ENCODE measurements around the gene FCAR. TPM values are rescaled to one million over a fixed set of nuclear protein-coding genes. Genes with fewer than 3 reads are reported as not detected.
"Not testable (repeated sequence)": the region's sequence is repeated elsewhere in the genome, so short reads cannot be mapped to it uniquely, and the experiment has no call there.

Gene FCAR
- total RNA-seq, 2 experiments from 2014 or later, result not detected

GRCh38 chr19:54888239-54888638 is 14.2 kb downstream of the FCAR start:
- ChIA-PET POLR2A (no interaction called here), CTCF (no interaction called here)
- Mint-ChIP-seq H3K27me3 (peaks cover 8% of the 10 kb centered on the region), H3K9me3 (no peaks in the 10 kb centered on the region), H3K4me1 (ENCODE audit: low read depth) (no peaks in the 10 kb centered on the region), H3K36me3 (ENCODE audit: low read depth) (no peaks in the 10 kb centered on the region), H3K27ac (no peak overlapping the region), H3K4me3 (no peak overlapping the region)
- TF ChIP-seq, protein P1, sequence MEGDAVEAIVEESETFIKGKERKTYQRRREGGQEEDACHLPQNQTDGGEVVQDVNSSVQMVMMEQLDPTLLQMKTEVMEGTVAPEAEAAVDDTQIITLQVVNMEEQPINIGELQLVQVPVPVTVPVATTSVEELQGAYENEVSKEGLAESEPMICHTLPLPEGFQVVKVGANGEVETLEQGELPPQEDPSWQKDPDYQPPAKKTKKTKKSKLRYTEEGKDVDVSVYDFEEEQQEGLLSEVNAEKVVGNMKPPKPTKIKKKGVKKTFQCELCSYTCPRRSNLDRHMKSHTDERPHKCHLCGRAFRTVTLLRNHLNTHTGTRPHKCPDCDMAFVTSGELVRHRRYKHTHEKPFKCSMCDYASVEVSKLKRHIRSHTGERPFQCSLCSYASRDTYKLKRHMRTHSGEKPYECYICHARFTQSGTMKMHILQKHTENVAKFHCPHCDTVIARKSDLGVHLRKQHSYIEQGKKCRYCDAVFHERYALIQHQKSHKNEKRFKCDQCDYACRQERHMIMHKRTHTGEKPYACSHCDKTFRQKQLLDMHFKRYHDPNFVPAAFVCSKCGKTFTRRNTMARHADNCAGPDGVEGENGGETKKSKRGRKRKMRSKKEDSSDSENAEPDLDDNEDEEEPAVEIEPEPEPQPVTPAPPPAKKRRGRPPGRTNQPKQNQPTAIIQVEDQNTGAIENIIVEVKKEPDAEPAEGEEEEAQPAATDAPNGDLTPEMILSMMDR (IDR thresholded peaks at IDR 0.05), result no peak
- ATAC-seq, result no peak
- intact Hi-C loops (cut with micrococcal nuclease), result no loop called here
- DNase-seq, result no peak

- CTCF ChIA-PET, result no interaction called here
- ATAC-seq (no peak), DNase-seq (no peak)
- Mint-ChIP-seq H3K27ac (no peak overlapping the region), H3K4me1 (ENCODE audit: low read depth) (no peaks in the 10 kb centered on the region), H3K27me3 (peaks cover 8% of the 10 kb centered on the region), H3K36me3 (ENCODE audit: low read depth) (no peaks in the 10 kb centered on the region), H3K9me3 (no peaks in the 10 kb centered on the region), H3K4me3 (no peak overlapping the region)
- POLR2A ChIA-PET, result no interaction called here
- intact Hi-C loops (cut with micrococcal nuclease), result no loop called here
- TF ChIP-seq, protein P1 (IDR thresholded peaks at IDR 0.05), result no peak
Observed at GRCh38 chr19:54889566-54889965, 15.5 kb downstream of the FCAR start.

GRCh38 chr19:54893406-54893805 is 19.4 kb downstream of the FCAR start:
- Mint-ChIP-seq H3K36me3 (ENCODE audit: low read depth) (no peaks in the 10 kb centered on the region), H3K4me1 (ENCODE audit: low read depth) (no peaks in the 10 kb centered on the region), H3K4me3 (no peak overlapping the region), H3K9me3 (no peaks in the 10 kb centered on the region), H3K27ac (no peak overlapping the region), H3K27me3 (peaks cover 8% of the 10 kb centered on the region)
- POLR2A ChIA-PET, result no interaction called here
- ATAC-seq (no peak), DNase-seq (no peak)
- CTCF ChIA-PET, result no interaction called here
- TF ChIP-seq, protein P1 (IDR thresholded peaks at IDR 0.05), result no peak
- intact Hi-C loops (cut with micrococcal nuclease), result no loop called here

DNA sequence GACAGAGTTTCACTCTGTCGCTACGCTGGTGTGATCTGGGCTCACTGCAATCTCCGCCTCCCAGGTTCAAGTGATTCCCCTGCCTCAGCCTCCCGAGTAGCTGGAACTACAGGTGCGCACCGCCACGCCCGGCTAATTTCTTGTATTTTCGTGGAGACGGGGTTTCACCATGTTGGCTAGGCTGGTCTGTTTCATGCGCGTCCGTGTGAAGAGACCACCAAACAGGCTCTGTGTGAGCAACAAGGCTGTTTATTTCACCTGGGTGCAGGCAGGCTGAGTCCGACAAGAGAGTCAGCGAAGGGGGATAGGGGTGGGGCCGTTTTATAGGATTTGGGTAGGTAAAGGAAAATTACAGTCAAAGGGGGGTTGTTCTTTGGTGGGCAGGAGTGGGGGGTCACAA is 20.1 kb downstream of the FCAR start:
- peaks cover 13% of the 10 kb centered on the region for H3K27me3 Mint-ChIP-seq
- H3K27ac Mint-ChIP-seq; DNase-seq; H3K4me3 Mint-ChIP-seq; POLR2A ChIA-PET; H3K36me3 Mint-ChIP-seq (ENCODE audit: low read depth); intact Hi-C loops (cut with micrococcal nuclease); CTCF ChIA-PET; ATAC-seq; H3K9me3 Mint-ChIP-seq; H3K4me1 Mint-ChIP-seq (ENCODE audit: low read depth): not testable (repeated sequence)

- no peak overlapping the region for H3K4me3 Mint-ChIP-seq
- H3K9me3 Mint-ChIP-seq, result no peaks in the 10 kb centered on the region
- intact Hi-C loops (cut with micrococcal nuclease), result no loop called here
- peaks cover 11% of the 10 kb centered on the region for H3K27me3 Mint-ChIP-seq
- H3K36me3 Mint-ChIP-seq (ENCODE audit: low read depth), result no peaks in the 10 kb centered on the region
- TF ChIP-seq, protein P1 (IDR thresholded peaks at IDR 0.05), result no peak
- ChIA-PET POLR2A (no interaction called here), CTCF (no interaction called here)
- DNase-seq (no peak), ATAC-seq (no peak)
- no peak overlapping the region for H3K27ac Mint-ChIP-seq
- H3K4me1 Mint-ChIP-seq (ENCODE audit: low read depth), result no peaks in the 10 kb centered on the region
Observed at GRCh38 chr19:54896036-54896435, 22.0 kb downstream of the FCAR start.

DNA sequence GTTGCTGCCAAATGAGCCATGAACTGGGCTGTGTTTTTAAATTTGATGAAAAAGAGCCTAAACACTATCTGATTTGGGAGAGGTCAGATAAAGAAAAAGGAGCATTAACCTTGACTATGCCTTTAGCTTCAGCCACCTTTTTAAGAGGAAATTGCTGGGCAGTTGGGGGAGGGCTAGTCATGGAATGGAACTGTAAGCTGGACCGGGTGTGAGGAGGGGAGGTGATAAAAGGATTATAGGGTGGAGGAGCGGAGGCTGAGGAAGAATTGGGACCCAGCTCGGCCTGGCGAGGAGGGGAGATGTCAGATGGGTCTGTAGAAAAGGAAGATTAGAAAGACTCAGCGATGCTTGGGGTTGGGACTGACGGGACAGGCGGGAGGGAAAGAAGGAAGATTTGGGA is 24.6 kb downstream of the FCAR start:
- DNase-seq; POLR2A ChIA-PET; H3K27ac Mint-ChIP-seq; H3K9me3 Mint-ChIP-seq; ATAC-seq; H3K4me1 Mint-ChIP-seq (ENCODE audit: low read depth); H3K36me3 Mint-ChIP-seq (ENCODE audit: low read depth); CTCF ChIA-PET; H3K4me3 Mint-ChIP-seq; H3K27me3 Mint-ChIP-seq; intact Hi-C loops (cut with micrococcal nuclease): not testable (repeated sequence)

DNA sequence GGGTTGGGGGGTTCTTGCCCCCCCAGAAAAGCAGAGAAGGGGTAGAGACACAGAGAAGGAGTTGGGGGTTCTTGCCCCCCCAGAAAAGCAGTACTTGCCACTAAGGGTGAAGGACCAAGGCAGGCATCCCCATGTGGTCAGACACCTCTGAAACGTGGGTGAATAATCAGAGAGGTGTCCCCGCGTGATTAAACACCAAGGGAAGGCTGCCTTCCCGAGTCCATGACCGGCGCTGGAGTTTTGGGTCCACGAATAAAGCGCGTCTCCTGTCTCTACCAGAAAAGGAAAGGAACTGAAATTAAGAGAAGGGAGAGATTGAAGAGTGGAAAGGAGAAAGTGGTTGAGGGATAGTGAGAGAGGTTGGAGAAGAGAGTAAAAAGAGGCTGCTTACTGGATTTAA is 25.6 kb downstream of the FCAR start:
- CTCF ChIA-PET; H3K27ac Mint-ChIP-seq; ATAC-seq; DNase-seq; intact Hi-C loops (cut with micrococcal nuclease); H3K4me1 Mint-ChIP-seq (ENCODE audit: low read depth); H3K27me3 Mint-ChIP-seq; H3K36me3 Mint-ChIP-seq (ENCODE audit: low read depth); POLR2A ChIA-PET; H3K9me3 Mint-ChIP-seq; H3K4me3 Mint-ChIP-seq: not testable (repeated sequence)

DNA sequence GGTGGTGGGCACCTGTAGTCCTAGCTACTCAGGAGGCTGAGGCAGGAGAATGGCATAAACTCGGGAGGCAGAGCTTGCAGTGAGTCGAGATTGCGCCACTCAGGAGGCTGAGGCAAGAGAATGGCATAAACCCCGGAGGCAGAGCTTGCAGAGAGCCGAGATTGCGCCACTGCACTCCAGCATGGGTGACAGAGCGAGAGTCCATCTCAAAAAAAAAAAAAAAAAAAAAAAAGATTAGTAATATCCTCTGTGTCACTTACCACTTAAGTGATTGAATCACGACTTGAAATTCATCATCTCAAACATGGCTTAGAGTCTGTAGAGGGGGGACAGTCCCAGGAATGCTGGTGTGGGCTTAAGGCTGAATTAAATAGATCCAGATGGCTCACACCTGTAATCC is 27.1 kb downstream of the FCAR start:
- CTCF ChIA-PET; H3K27ac Mint-ChIP-seq; H3K9me3 Mint-ChIP-seq; H3K4me3 Mint-ChIP-seq; H3K4me1 Mint-ChIP-seq (ENCODE audit: low read depth); ATAC-seq; DNase-seq; H3K36me3 Mint-ChIP-seq (ENCODE audit: low read depth); H3K27me3 Mint-ChIP-seq; intact Hi-C loops (cut with micrococcal nuclease): not testable (repeated sequence)
- POLR2A ChIA-PET, result interaction anchor here (0.6 kb wide), 1 partner anchor 236 kb away, joined by 3 read pairs; no protein-coding TSS in a partner anchor

Measured in activated CD8-positive, alpha-beta T cell treated with anti-CD3 and anti-CD28 coated beads for 36 hours (primary cell).